ENCODE measurements around the gene CKAP2L. TPM values are rescaled to one million over a fixed set of nuclear protein-coding genes. Genes with fewer than 3 reads are reported as not detected.

The CKAP2L gene
- total RNA-seq, 1 experiment from 2014 or later, result 23.3 TPM

DNA sequence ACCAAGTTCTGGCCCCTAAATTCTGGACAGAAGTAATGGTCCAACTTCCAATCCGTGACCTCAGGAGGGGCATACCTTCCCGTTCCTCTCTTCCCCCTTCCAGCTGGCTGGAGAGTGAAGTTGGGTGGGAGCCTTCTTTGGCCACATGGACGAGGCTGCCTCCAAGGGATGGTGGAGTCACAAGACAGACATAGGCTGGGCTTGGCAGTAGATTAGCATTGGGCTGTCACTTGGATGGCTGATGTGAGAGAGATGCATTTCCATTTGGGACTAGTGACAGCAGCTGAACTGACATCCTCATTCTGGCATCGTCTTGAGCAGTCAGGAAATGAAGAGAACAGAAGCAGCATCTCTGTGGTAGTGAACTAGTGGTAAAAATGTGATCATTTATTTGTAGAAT, 31.0 kb downstream of the CKAP2L start:
- H3K23me2 ChIP-seq (ENCODE audit: insufficient read length, low read depth, low read length, poor library complexity, severe bottlenecking), result no peaks in the 10 kb centered on the region
- H3K18ac ChIP-seq (ENCODE audit: insufficient read length, low read depth, low read length), result no peak overlapping the region
- H4K20me1 ChIP-seq (ENCODE audit: control insufficient read depth, insufficient read depth, insufficient read length), result no peaks in the 10 kb centered on the region
- no peaks in the 10 kb centered on the region for H3K79me2 ChIP-seq (ENCODE audit: insufficient read depth, low read length)
- no peak overlapping the region for H3K4me2 ChIP-seq (ENCODE audit: insufficient read depth, insufficient read length, low read length)
- no peak overlapping the region for H3K27ac ChIP-seq (ENCODE audit: insufficient read length, low read depth, low read length)
- H2AFZ ChIP-seq (ENCODE audit: low read length), result no peak overlapping the region
- H3K4me1 ChIP-seq (ENCODE audit: insufficient read depth, low read length), result no peaks in the 10 kb centered on the region
- H3K9me3 ChIP-seq (ENCODE audit: control insufficient read depth, low read depth, low read length), result no peaks in the 10 kb centered on the region
- no peak overlapping the region for H2BK15ac ChIP-seq (ENCODE audit: low read depth, low read length)
- no peak overlapping the region for H3K14ac ChIP-seq (ENCODE audit: insufficient read depth, low read length)
- no peak overlapping the region for H2BK20ac ChIP-seq (ENCODE audit: low read depth, low read length, poor library complexity, severe bottlenecking)
- no peak overlapping the region for H3K23ac ChIP-seq (ENCODE audit: insufficient read length, low read depth, low read length)
- H4K8ac ChIP-seq (replicated peaks; ENCODE audit: insufficient read length, low read depth, low read length), result no peak overlapping the region
- no peak overlapping the region for H2BK5ac ChIP-seq (ENCODE audit: insufficient read length, low read length)
- TF ChIP-seq, protein P1, sequence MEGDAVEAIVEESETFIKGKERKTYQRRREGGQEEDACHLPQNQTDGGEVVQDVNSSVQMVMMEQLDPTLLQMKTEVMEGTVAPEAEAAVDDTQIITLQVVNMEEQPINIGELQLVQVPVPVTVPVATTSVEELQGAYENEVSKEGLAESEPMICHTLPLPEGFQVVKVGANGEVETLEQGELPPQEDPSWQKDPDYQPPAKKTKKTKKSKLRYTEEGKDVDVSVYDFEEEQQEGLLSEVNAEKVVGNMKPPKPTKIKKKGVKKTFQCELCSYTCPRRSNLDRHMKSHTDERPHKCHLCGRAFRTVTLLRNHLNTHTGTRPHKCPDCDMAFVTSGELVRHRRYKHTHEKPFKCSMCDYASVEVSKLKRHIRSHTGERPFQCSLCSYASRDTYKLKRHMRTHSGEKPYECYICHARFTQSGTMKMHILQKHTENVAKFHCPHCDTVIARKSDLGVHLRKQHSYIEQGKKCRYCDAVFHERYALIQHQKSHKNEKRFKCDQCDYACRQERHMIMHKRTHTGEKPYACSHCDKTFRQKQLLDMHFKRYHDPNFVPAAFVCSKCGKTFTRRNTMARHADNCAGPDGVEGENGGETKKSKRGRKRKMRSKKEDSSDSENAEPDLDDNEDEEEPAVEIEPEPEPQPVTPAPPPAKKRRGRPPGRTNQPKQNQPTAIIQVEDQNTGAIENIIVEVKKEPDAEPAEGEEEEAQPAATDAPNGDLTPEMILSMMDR (conservative IDR thresholded peaks at IDR 0.05), result no peak
- Mint-ChIP-seq H3K4me3 (no peak overlapping the region), H3K27ac (no peak overlapping the region), H3K9me3 (no peaks in the 10 kb centered on the region), H3K27me3 (ENCODE audit: low read depth) (no peaks in the 10 kb centered on the region), H3K4me1 (no peaks in the 10 kb centered on the region), H3K36me3 (ENCODE audit: insufficient read depth in 1 of 3, low read depth in 3 of 3) (peaks cover 0 to 15% (median 15%) of the 10 kb centered on the region in 3 experiments; a peak in 3 of 7 replicates)
- H4K5ac ChIP-seq (ENCODE audit: insufficient read length, low read depth, low read length), result no peak overlapping the region
- H2AK5ac ChIP-seq (ENCODE audit: insufficient read length, low read length), result no peak overlapping the region
- H4K91ac ChIP-seq (ENCODE audit: insufficient read length, low read depth, low read length), result no peak overlapping the region
- H3K56ac ChIP-seq (ENCODE audit: insufficient read length, low read depth, low read length), result no peak overlapping the region
- H2BK12ac ChIP-seq (ENCODE audit: insufficient read length, low read depth, low read length), result no peak overlapping the region
- no peak overlapping the region for H3K4ac ChIP-seq (ENCODE audit: low read depth, low read length)
- DNase-seq, result no peak
- no peak overlapping the region for H3T11ph ChIP-seq (ENCODE audit: low read length)
- H3K79me1 ChIP-seq (ENCODE audit: insufficient read depth, low read depth, low read length, poor library complexity, severe bottlenecking), result no peaks in the 10 kb centered on the region
- H3K9ac ChIP-seq (ENCODE audit: extremely low read depth, insufficient read length, low read length), result no peak overlapping the region
- no peak overlapping the region for H2BK120ac ChIP-seq (ENCODE audit: low read depth, low read length, poor library complexity, severe bottlenecking)
- no peaks in the 10 kb centered on the region for H3K27me3 ChIP-seq (ENCODE audit: insufficient read depth, low read length)
- no CpG with 5 or more reads among the region's 4 CpGs for WGBS (ENCODE audit: extremely low coverage, insufficient read length, low lambda C conversion rate)
